Epidermal melanocyte (primary cell): ENCODE results near the gene DENND1C.
A peak's percentile ranks its signal among the peaks of the same experiment; 100 is the strongest.
"Not testable (repeated sequence)": the region's sequence is repeated elsewhere in the genome, so short reads cannot be mapped to it uniquely, and the experiment has no call there.

Experiments
- DNase-seq: peaks from one replicate; pipeline ENCODE4 v3.0.0; 2011; ENCODE audit warnings: low spot score; ENCODE audit not compliant: insufficient read length

The DENND1C gene

GRCh38 chr19:6508028-6508771 is 26.6 kb upstream of the DENND1C start:
- not testable (repeated sequence) for DNase-seq

- DNase-seq: no peak
These were observed 22.0 kb upstream of the DENND1C start for GRCh38 chr19:6503407-6504201.

GRCh38 chr19:6501740-6502648 is 20.4 kb upstream of the DENND1C start, which contains the start of gene TUBB4A:
Gene TUBB4A (minus strand): TSS chr19:6502309. CDS start chr19:6502212, 97 bp downstream.
- peak; percentile 70 for DNase-seq

GRCh38 chr19:6500837-6501739 is 19.5 kb upstream of the DENND1C start:
- no peak for DNase-seq

- no peak for DNase-seq
These were observed 17.6 kb upstream of the DENND1C start for GRCh38 chr19:6499052-6499790.

GRCh38 chr19:6498294-6499036 is 16.9 kb upstream of the DENND1C start:
- DNase-seq: no peak

- DNase-seq: no peak
These were observed 14.4 kb upstream of the DENND1C start for GRCh38 chr19:6495947-6496346.

- no peak for DNase-seq
These were observed 12.9 kb upstream of the DENND1C start for GRCh38 chr19:6494438-6495036.

GRCh38 chr19:6491802-6492592 is 10.4 kb upstream of the DENND1C start:
- no peak for DNase-seq

GRCh38 chr19:6490134-6490533 is 8.5 kb upstream of the DENND1C start:
- DNase-seq: no peak

- DNase-seq: no peak
These were observed 7.9 kb upstream of the DENND1C start for GRCh38 chr19:6489278-6490061.

- no peak for DNase-seq
These were observed 3.2 kb upstream of the DENND1C start for GRCh38 chr19:6484831-6485230.

GRCh38 chr19:6484230-6484629 is 2.6 kb upstream of the DENND1C start:
- no peak for DNase-seq

- DNase-seq: peak; percentile 3
These were observed 1.6 kb upstream of the DENND1C start for GRCh38 chr19:6483235-6483634.

- DNase-seq: no peak
These were observed 728 bp upstream of the DENND1C start for GRCh38 chr19:6482343-6482686.

GRCh38 chr19:6480848-6481415 is 655 bp downstream of the DENND1C start:
- DNase-seq: no peak
